GM18508 (cell line): ENCODE measurements around the gene ADRM1.

Source experiments
- ATAC-seq: cut with Tn5 transposase; IDR thresholded peaks from one replicate; pipeline ENCODE4 v1.9.1; 2021; ENCODE audit warnings: moderate number of reproducible peaks; ENCODE audit not compliant: insufficient read depth, unreplicated experiment

ADRM1 gene

DNA sequence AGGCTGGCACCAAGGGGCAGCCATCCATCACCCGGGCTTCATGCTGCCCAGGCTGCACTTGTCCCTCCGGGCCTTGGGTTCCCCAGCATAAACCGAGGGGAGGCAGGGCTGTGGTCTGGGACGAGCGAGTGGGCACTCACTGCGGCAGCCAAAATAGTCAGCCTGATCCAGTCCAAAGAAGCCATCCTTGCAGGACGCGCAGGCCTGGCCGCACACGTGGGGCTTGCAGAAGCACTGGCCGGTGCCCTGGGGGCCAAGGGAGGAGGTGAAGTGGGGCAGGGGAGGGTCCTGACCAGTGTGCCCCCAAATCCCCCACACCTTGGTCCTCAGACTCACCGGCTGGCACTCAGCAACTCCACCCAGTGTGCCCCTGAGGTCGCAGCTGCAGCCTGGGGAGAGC lies 32.1 kb downstream of the ADRM1 start:
- no peak for ATAC-seq

DNA sequence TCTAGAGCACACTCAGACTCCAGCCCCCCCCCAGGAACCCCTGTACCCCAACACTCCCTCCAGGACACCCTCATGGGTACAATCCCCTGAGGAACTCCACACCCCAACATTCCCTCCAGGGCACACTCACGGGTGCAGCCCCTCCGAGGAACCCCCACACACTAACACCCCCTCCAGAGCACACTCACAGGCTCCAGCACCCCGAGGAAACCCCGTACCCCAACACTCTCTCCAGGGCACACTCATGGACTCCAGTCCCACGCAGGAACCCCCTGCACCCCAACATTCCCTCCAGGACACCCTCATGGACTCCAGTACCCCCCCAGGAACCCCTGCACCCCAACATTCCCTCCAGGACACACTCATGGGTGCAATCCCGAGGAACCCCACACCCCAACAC lies 32.7 kb downstream of the ADRM1 start:
- no peak for ATAC-seq

DNA sequence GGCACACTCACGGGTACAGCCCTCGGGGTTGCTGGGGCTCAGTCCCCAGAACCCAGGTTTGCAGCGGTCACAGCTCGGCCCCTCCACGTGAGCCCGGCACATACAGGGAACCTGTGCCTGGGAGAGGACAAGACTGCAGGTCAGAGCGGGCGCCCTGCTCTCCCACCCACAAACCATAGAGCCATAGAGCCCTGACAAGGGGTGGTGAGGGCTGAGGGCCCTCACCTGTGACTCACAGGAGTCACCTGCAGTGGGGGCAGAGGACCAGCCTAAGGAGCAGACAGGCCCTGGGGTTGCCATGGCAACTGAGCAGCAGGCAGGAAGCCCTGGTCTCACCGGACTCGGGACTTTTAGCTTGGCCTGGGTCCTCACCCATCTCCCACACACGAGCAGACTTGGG lies 33.5 kb downstream of the ADRM1 start:
- no peak for ATAC-seq

DNA sequence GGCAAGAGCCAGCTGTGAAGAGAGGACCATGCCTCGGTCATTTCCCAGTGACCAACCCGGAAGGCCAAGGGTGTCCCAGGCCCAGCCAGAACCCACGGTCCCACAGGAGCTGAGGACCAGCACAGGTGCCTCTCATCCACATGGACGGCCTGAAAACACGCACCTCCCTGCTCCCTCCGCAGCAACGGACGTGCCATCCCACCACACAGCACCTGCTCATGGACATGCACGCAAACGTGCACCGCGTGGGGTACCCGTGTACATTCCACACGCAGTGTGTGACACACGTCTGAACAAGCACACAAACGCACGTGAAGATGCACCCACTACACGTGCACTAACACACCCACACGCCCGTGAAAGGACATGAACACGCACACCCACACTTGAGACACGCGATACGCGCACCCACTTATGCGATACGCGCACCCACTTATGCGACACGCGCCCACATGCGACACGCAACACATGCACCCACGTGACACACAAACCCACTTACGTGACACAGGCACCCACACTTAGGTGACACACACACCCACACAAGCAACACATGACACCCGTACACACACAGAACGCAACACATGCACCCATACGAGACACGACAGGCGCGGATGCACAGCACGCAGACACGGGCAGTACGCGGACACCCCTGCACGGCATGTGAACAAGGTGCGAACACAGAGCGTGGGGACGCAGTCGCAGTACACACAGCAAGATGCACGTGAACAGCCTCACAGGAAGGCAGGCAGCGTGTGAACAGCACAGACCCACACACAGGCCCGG lies 34.2 kb downstream of the ADRM1 start:
- ATAC-seq = no peak

DNA sequence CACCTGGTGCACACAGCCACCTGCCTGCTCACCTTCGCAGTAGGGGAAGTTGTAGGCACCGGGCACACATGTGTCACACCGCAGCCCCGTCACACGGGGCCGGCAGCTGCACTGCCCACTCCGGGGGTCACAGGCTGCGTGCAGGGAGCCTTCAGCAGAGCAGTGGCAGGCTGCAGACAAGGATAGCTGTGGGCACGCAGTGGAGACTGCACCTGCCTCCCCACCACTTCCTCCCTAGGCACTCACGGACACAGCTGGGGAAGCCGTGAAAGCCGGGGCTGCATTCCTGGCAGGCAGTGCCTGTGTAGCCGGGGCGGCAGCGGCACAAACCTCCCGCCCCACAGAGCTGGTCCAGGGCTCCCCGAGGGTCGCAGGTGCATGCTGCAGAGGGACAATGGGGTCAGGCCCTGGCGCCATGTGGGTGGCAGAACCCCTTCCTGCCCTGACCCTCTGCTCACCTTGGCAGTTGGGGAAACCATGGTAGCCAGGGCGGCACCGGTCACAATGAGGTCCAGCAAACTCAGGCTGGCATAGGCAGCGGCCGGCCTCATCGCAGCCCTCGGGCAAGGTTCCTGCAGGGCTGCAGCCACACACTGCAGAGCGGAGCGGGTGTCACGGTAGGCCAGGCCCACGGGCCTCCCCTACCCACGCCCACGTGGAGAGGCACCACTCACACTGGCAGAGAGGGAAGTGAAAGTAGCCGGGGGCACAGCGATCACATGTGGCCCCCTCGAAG lies 34.9 kb downstream of the ADRM1 start:
- ATAC-seq = no peak

DNA sequence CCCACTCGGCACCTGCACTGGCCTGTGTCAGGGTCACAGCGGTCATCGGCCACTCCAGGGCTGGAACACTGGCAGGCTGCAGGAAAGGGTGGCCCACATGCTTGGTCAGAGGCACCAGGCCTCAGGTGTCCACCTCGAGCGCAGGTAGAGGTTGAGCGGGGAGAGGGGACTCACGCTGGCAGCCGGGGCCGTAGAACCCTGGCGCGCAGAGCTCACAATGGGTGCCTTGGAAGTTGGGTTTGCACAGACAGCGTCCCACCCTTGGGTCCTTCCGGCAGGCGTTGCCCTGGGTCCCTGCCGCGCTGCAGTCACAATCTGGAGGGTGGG lies 35.5 kb downstream of the ADRM1 start:
- no peak for ATAC-seq

DNA sequence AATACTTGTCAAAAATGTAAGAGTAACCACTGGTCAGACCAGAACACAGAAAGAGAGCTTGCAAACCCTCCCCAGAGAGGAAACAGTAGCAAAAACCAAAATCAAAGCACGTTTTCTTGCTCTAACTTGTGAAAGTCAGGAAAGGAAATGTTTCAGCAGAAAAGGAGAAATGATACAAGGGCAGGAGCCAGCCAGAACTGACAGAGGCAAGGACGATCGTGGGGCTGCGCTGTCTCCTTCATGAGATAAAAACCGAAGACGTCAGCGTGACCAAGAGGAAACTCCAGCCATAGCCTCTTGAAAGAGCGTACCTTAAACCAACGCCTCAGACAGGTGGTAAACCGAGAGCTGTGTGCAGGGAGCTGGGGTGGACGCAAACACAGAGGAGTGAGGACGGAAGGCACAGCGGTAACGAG lies 36.9 kb downstream of the ADRM1 start:
- peak; percentile 52 for ATAC-seq

DNA sequence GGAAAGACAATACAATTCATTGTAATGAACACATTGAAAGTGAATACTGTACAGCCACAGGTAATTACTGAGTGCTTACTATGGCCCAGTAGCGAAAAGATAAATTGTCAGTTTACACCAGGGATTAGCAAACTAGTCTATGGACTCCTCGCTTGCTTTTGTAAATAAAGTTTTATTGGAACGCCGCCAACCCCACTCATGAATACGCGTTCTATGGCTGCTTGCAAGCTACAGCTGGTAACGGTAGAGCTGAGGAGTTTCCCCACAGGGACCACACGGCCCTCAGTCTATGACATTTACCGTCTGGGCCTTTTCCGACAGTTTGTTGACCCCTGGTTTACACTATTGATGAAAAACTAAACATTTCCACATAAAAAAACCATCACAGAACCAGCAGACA lies 40.1 kb downstream of the ADRM1 start:
- no peak for ATAC-seq

DNA sequence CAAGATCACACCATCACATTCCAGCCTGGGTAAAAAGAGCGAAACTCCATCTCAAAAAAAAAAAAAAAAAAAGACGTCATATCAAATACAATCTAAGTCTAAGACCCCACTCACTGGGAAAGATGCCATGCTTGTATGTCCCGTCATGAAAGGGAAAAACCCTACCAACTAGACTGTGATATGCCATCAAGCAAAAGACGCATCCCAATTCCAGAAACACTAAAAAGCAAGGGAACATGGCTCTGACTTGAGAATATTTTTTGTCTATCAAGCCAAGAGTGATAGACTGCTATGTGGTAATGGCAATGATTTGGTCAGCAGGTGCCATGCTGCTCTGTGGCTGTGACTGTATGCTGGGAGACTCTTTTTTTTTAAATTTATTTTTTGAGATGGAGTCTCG lies 41.3 kb downstream of the ADRM1 start:
- no peak for ATAC-seq

DNA sequence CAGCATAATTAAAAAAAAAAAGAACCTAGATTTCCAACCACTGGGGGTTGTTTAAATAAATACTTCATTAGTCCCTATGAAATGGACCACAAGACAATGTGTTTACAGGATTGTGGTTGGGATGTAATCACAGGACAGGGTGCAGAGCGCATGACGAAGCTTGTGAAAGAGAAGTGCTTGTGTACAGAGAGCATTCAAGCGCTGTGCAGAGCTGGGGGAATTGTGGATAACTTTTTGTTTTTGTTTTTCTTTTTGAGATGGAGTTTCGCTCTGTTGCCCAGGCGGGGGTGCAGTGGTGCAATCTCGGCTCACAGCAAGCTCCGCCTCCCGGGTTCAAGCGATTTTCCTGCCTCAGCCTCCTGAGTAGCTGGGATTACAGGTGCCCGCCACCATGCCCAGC lies 42.0 kb downstream of the ADRM1 start:
- no peak for ATAC-seq

DNA sequence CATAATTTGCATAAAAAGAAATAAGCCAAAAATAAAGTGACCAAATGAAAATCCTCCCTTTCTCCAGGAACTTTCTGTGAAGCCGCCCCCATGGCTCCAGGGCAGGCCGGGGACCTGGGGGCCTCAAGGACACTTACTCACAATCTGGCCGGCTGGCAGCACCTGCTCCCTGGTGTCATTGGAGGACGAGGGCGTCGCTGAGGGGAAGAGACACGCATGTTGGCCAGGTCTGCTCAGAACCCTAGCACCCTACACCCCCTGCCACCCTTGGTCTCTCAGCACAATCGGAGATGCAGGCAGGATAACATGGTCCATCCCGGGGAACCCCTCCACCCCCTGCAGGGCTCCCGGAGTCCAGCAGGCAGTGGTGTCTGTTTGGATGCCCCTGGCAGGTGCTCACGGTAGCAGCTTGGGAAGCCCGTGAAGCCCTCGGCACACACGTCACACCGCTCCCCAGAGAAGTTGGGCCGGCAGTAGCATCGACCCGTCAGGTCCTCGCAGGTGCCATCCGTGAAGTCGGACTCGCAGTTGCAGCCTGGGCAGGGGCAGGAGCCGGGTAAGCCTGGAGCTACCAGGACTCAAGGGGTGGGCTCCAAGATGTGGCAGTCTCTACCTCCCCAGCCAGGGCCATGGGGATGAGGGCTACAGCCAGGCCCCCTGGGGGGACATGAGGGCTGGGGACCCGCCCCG lies 43.0 kb downstream of the ADRM1 start:
- ATAC-seq = no peak

DNA sequence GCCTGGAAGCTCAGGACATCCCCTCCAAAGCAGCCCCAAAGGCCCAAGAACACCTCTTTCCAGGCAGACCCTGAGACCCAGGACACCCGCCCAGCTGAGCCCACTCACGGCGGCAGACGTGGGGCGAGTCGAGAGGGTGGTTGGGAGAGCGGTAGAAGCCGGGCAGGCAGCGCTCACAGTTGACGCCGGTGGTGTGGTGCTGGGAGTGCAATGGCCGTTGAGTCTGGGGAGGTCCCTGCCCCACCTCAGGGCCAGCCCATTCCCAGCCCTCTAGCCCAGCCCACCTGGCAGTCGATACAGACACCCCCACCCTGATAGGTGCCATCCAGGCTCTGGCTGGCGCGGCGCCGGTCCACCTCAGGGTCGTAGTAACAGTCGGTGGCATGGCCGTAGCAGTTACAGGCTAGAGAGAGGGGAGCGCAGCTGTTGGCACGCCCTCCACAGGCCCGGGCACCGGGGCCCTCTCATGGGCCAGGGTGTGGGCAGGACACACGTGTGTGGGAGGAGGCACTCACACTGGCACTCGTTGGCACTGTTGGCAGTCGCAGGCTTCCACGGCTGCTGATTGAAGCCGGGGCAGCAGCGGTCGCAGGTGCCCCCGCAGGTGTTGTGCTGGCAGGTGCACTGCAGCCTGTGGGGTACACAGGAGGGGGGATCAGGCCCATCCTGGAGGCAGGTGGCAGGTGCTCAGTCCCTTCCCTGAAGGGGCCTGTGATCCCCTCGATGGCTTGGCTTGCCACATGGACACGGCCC lies 43.8 kb downstream of the ADRM1 start:
- no peak for ATAC-seq

DNA sequence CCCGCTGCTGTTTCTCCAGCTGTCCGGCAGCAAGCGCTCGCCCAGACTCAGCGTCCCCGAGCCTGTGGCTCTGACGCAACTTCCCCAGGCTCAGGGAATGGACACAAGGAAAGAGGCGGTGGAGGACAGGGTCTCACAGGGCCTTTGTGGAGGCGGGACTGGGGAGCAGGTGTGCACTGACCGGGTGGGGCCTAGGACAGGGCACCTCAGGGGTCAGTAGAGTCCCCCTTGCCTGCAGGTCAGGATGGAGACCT lies 44.3 kb downstream of the ADRM1 start:
- no peak for ATAC-seq

DNA sequence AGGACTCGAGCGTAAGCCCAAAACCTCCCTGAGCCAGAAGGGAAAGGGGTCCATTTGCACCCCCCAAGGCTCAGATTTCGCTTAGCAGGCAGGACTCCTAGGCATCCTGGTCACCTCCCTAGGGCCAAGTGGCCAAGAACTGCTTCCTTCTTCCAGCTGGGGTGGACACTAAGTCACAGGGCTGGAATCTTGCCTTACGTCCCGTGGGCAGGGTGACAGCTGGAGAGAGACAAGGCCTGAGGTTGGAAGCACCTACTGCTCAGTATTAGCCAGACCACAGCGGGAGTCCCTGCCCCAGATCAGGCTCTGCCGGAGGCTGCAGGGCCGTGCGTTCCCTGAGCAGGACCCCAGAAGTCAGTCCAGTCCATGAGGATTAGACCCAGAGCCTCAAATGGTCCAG lies 44.6 kb downstream of the ADRM1 start:
- no peak for ATAC-seq

DNA sequence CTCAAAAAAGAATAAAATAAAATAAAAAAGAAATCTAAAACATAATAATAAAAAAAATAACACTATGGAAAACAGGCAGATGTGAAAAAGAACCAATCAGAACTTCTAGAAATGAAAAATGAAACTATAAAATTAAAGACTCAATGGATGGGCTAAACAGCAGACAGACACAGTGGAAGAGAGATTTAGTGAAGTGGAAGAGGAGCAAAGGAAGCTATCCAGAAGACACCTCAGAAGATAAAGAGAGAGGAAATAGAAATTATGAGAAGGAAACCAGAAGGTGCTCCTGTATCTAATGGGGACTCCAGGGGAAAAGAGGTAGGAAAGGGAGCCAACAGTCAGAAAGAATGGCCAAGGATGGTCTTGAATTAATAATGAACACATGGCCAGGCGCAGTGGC lies 45.8 kb downstream of the ADRM1 start:
- ATAC-seq = no peak

DNA sequence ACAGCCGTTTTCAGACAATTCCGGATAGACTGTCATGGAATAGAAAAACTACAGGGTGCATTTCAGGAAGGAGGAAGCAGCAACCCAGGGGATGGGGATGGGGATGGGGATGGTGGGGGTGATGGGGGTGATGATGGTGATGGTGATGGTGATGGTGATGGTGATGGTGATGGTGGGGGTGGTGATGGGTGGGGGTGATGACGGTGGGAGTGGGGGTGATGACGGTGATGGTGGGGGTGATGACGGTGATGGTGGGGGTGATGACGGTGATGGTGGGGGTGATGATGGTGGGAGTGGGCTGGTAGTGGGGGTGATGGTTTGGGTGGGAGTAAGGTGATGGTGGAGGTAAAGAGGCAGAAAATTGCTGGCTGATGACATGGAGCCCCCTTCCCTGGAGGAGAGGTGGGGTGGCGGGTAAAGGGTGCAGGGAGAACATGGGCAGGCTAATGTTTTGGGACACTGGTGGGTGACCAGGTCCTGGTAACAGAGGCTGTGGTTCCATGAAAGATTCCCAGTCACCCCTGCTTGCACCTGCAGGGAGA lies 46.8 kb downstream of the ADRM1 start:
- ATAC-seq = no peak

DNA sequence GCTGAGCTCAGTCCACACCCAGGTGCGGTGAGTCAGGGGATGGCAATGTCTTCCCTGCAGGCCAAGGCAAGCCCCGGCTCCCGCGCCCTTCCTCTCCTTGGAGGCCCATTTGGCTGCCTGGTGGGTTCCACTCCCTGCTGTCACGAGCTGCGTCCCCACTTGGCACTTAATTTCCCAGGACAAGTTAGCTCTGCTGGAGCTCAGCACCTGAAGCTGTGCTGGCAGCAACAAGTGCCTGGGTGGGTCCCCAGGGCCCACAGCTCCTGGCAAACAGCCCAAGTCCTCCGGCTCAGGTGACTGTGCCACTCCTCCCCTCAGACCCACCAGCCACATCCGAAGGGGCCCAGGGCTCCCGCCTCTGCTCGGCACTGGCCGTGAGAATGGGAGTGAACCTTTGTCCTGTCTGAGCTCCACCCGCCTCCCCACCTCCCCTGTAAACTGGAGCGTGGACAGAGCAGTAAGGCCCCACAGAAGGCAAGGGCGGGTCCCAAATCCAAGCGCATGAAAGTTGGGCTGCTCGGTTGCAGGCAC lies 47.4 kb downstream of the ADRM1 start:
- no peak for ATAC-seq

DNA sequence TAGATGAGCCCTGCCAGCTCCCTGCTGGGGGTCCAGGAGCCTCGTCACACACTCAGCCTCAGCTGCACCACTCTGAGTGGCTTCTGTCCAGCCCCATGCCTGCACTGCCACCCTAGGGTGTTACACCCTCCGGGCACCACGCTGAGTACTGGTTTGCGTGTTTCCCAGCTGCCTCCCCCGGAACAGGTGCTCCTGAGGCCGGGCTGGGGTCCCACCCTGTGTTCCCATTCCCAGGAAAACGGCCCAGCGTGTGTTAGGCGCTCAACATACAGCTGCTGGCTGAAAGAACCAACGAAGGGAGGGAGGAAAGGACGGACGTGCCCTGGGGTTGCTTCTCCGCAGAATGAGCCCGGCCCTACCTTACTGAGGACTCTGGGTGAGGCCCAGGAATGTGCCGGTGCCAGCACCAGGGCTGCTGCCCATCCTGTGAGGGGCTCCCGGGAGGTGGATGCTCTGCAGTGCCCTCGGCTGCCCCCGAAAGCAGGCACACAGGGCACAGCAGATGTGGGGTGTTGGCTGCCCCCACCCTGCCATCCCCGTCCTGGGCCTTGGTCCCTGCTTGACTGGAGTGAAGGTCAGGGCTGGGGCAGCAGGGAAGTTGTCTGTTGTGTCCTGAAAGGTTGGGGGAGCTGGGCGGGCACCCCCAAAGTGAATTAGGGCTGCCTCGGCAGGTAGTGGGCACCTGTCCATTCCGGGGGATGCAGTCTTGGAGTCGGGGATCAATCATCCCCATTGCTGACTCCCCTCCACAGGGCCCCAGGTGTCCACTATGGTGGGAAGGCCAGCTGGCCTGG lies 48.0 kb downstream of the ADRM1 start:
- ATAC-seq = no peak

DNA sequence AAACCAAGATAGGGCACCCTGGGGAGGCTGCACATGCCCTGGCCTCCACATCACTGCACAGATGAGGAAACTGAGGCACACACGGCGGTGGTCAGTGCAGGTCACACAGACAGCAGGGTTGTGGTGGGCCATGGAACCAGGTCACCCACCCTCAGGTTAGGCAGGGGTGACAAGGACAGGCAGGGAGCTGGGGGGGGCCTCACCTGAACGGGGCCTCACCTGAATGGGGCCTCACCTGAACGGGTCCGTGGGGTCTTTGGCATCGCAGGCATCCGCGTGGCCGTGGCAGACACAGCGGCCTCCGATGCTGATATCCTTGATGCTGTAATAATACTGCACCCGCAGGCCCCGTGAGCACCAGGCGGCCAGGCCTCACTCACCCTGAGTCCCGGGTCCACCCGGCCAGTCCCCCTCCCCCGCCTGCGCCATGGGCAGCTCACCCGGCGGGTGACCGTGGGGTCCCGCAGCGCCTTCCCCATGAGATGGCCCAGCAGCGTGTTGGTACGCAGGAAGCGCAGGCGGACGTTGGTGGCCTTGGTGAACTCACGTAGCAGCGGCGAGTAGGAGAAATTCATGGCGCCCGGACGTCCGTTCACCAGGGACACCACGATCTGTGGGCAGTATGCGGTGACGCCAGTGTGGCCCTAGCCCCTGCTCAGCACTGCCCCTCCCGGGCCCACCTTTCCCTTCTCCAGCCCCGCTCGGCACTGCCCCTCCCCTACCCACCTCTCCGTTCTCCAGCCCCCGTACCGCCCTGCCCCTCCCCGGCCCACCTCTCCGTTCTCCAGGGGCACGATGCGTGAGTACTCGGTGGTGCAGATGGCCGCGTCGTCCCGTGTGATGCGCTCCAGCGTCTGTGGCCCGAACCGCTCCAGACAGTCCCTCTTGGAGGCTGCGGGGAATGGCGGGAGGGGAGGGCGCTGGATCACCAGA lies 48.9 kb downstream of the ADRM1 start:
- no peak for ATAC-seq
